Hepatocyte (in vitro differentiated cells): ENCODE data around the gene ITGA8. TPM values are rescaled to one million over a fixed set of nuclear protein-coding genes. Genes with fewer than 3 reads are reported as not detected.
A peak's percentile ranks its signal among the peaks of the same experiment; 100 is the strongest.

Experiments
- DNase-seq: peaks from one replicate; pipeline ENCODE4 v3.0.0-alpha.2; 2016; ENCODE audit warnings: low spot score
- H2AFZ ChIP-seq: fragments of 200-600 bp; sonication (generic); 2 replicates; pipeline ENCODE4 v1.6.0; 2016; ENCODE audit warnings: antibody characterized with exemption, mild to moderate bottlenecking
- H3K27ac ChIP-seq: fragments of 200-600 bp; sonication (generic); 2 replicates; pipeline ENCODE4 v1.5.1; 2016; ENCODE audit warnings: mild to moderate bottlenecking
- H3K27me3 ChIP-seq: fragments of 200-600 bp; sonication (generic); 2 replicates; pipeline ENCODE4 v1.6.1; 2016
- H3K36me3 ChIP-seq: fragments of 200-600 bp; sonication (generic); replicated peaks from 2 replicates; pipeline ENCODE4 v1.5.1; 2016; ENCODE audit warnings: low read depth; ENCODE audit not compliant: insufficient read depth
- H3K4me1 ChIP-seq: fragments of 200-600 bp; sonication (generic); 2 replicates; pipeline ENCODE4 v1.5.1; 2016; ENCODE audit warnings: mild to moderate bottlenecking, moderate library complexity; ENCODE audit not compliant: insufficient read depth
- H3K4me2 ChIP-seq: fragments of 200-600 bp; sonication (generic); 2 replicates; pipeline ENCODE4 v1.6.0; 2016
- H3K4me3 ChIP-seq: fragments of 200-600 bp; sonication (generic); 2 replicates; pipeline ENCODE4 v1.5.1; 2016; ENCODE audit warnings: mild to moderate bottlenecking
- H3K79me2 ChIP-seq: fragments of 200-600 bp; sonication (generic); 2 replicates; pipeline ENCODE4 v1.6.0; 2017; ENCODE audit warnings: mild to moderate bottlenecking
- H3K9me2 ChIP-seq: fragments of 200-600 bp; sonication (generic); replicated peaks from 2 replicates; pipeline ENCODE4 v1.6.0; 2017; ENCODE audit warnings: mild to moderate bottlenecking; ENCODE audit not compliant: insufficient read depth
- H3K9me3 ChIP-seq: fragments of 200-600 bp; sonication (generic); 2 replicates; pipeline ENCODE4 v1.5.1; 2016; ENCODE audit warnings: low read depth, mild to moderate bottlenecking
- H4K20me1 ChIP-seq: fragments of 200-600 bp; sonication (generic); 2 replicates; pipeline ENCODE4 v1.6.0; 2016; ENCODE audit warnings: mild to moderate bottlenecking; ENCODE audit not compliant: insufficient read depth, poor library complexity, severe bottlenecking
- EZH2 ChIP-seq: fragments of 200-600 bp; sonication (generic); IDR thresholded peaks from 2 replicates; pipeline ENCODE4 v1.6.1; 2016; ENCODE audit warnings: antibody characterized with exemption, mild to moderate bottlenecking, borderline replicate concordance
- EZH2phosphoT487 ChIP-seq: fragments of 200-600 bp; sonication (generic); IDR thresholded peaks from one replicate; pipeline ENCODE4 v1.6.1; 2018; ENCODE audit warnings: antibody characterized with exemption, mild to moderate bottlenecking, low read depth, moderate library complexity; ENCODE audit not compliant: unreplicated experiment, severe bottlenecking
- WGBS: methylation state at CpG from one replicate; pipeline ENCODE4 v1.1.6; 2016; ENCODE audit warnings: low lambda C conversion rate; ENCODE audit errors: missing lambda C conversion rate; 5-methylcytosine and 5-hydroxymethylcytosine counted together
- polyA plus RNA-seq: library from polyadenylated mRNA; unstranded; fragments of >200 nt; fragmentation: Nextera tagmentation; extraction: Ambion mirVana; gene quantifications from 2 replicates; pipeline ENCODE4 v1.2.1, GENCODE V29; 2016
- total RNA-seq: library from RNA; depleted of rRNA; stranded (reverse); fragments of >200 nt; gene quantifications from 2 replicates; pipeline ENCODE4 v1.2.3, GENCODE V29; 2014
- TF ChIP-seq, protein P1 (sequence below): fragments of 200-600 bp; sonication (generic); IDR thresholded peaks from 2 replicates; pipeline ENCODE4 v1.5.1; 2016; ENCODE audit warnings: antibody characterized with exemption, mild to moderate bottlenecking; ENCODE audit not compliant: poor library complexity

The ITGA8 gene
- total and polyA plus RNA-seq, 2 experiments from 2014 or later, result 2.9 to 16.8 TPM

- Histone ChIP-seq H3K4me1 (no peaks in the 10 kb centered on the region), H3K27ac (no peak overlapping the region), H2AFZ (no peak overlapping the region), H3K4me3 (no peak overlapping the region), H3K79me2 (no peaks in the 10 kb centered on the region), H3K4me2 (no peak overlapping the region), H3K9me3 (no peaks in the 10 kb centered on the region), H3K36me3 (no peaks in the 10 kb centered on the region), H3K9me2 (no peaks in the 10 kb centered on the region), H4K20me1 (no peaks in the 10 kb centered on the region), H3K27me3 (no peaks in the 10 kb centered on the region)
- TF ChIP-seq EZH2phosphoT487, result no peak
- no peak for TF ChIP-seq EZH2
- TF ChIP-seq, protein P1, sequence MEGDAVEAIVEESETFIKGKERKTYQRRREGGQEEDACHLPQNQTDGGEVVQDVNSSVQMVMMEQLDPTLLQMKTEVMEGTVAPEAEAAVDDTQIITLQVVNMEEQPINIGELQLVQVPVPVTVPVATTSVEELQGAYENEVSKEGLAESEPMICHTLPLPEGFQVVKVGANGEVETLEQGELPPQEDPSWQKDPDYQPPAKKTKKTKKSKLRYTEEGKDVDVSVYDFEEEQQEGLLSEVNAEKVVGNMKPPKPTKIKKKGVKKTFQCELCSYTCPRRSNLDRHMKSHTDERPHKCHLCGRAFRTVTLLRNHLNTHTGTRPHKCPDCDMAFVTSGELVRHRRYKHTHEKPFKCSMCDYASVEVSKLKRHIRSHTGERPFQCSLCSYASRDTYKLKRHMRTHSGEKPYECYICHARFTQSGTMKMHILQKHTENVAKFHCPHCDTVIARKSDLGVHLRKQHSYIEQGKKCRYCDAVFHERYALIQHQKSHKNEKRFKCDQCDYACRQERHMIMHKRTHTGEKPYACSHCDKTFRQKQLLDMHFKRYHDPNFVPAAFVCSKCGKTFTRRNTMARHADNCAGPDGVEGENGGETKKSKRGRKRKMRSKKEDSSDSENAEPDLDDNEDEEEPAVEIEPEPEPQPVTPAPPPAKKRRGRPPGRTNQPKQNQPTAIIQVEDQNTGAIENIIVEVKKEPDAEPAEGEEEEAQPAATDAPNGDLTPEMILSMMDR, result no peak
- WGBS, result 65% methylated on average over 5 of the region's 5 CpGs
- DNase-seq, result no peak
Measured at GRCh38 chr10:15658069-15658702, 61.5 kb downstream of the ITGA8 start.

DNA sequence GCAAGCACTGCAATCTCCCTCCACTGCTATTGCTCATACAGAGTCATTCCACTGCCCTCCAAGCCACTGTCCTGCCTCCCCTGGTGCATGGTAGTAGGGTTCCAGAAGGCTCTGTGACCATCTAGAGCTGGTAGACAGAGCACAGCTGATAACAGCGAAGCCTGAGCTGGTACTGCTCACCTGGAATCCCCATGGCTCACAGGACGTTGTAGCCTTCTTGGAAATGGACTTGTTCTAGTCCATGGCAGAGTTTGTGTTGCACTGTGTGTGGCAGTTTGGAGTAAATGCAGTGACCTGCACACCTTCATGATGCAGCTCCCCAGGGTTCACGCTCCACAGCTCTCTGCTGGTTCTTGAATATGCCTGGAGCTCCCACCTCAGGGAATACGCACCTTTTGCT, 67.0 kb downstream of the ITGA8 start:
- TF ChIP-seq, protein P1, result no peak
- TF ChIP-seq EZH2phosphoT487 (no peak), EZH2 (no peak)
- H3K4me1 ChIP-seq, result peaks cover 7% of the 10 kb centered on the region
- H2AFZ ChIP-seq, result no peak overlapping the region
- no peaks in the 10 kb centered on the region for H3K27me3 ChIP-seq
- no peaks in the 10 kb centered on the region for H3K9me2 ChIP-seq
- H3K36me3 ChIP-seq, result no peaks in the 10 kb centered on the region
- H3K27ac ChIP-seq, result peak overlapping the region; percentile 17
- no peak for DNase-seq
- no peak overlapping the region for H3K4me2 ChIP-seq
- H3K79me2 ChIP-seq, result no peaks in the 10 kb centered on the region
- H3K4me3 ChIP-seq, result no peak overlapping the region
- no peaks in the 10 kb centered on the region for H3K9me3 ChIP-seq
- WGBS, result 90% methylated on average over 4 of the region's 4 CpGs
- no peaks in the 10 kb centered on the region for H4K20me1 ChIP-seq

GRCh38 chr10:15652117-15652516, 67.6 kb downstream of the ITGA8 start:
- Histone ChIP-seq H3K4me2 (peak overlapping the region; percentile 65), H3K4me3 (no peak overlapping the region), H3K9me2 (no peaks in the 10 kb centered on the region), H2AFZ (no peak overlapping the region), H4K20me1 (no peaks in the 10 kb centered on the region), H3K27me3 (no peaks in the 10 kb centered on the region), H3K79me2 (no peaks in the 10 kb centered on the region), H3K36me3 (no peaks in the 10 kb centered on the region), H3K4me1 (peaks cover 7% of the 10 kb centered on the region), H3K9me3 (no peaks in the 10 kb centered on the region), H3K27ac (peak overlapping the region; percentile 17)
- no peak for TF ChIP-seq EZH2
- no peak for TF ChIP-seq EZH2phosphoT487
- TF ChIP-seq, protein P1, result no peak
- DNase-seq, result no peak
- WGBS, result 55% methylated on average over 7 of the region's 7 CpGs

GRCh38 chr10:15651175-15651574, 68.5 kb downstream of the ITGA8 start:
- Histone ChIP-seq H3K9me2 (no peaks in the 10 kb centered on the region), H3K79me2 (no peaks in the 10 kb centered on the region), H3K36me3 (no peaks in the 10 kb centered on the region), H3K4me1 (peaks cover 7% of the 10 kb centered on the region), H3K27me3 (no peaks in the 10 kb centered on the region), H4K20me1 (no peaks in the 10 kb centered on the region), H3K4me3 (no peak overlapping the region), H3K4me2 (peak overlapping the region; percentile 65), H3K9me3 (no peaks in the 10 kb centered on the region), H3K27ac (no peak overlapping the region), H2AFZ (no peak overlapping the region)
- WGBS, result 30% methylated on average over 6 of the region's 6 CpGs
- DNase-seq, result no peak
- no peak for TF ChIP-seq EZH2
- TF ChIP-seq EZH2phosphoT487, result no peak
- TF ChIP-seq, protein P1, result no peak
